Measurements from ENCODE around the gene DNASE1L1.
A peak's percentile ranks its signal among the peaks of the same experiment; 100 is the strongest.

DNA sequence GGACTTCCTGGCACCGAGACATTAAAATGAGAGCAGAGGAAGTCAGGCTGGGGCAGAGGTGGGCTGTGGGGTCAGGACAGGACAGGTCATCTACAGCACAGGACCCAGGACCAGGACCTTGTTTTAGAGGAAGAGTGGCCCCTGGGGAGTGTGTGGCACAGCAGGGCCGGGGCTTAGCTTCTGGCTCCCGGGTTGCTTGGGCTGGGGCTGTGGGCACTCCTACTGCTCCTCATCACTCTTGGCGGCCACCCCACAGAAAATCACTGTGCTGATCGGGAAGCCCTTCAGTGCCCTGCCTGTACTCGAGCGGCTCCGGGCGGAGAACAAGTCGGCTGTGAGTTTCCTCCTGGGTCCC, 11.3 kb upstream of the DNASE1L1 start:
- TF ChIP-seq HNF4G (IDR thresholded peaks at IDR 0.05): no peak
- TF ChIP-seq, protein P1, sequence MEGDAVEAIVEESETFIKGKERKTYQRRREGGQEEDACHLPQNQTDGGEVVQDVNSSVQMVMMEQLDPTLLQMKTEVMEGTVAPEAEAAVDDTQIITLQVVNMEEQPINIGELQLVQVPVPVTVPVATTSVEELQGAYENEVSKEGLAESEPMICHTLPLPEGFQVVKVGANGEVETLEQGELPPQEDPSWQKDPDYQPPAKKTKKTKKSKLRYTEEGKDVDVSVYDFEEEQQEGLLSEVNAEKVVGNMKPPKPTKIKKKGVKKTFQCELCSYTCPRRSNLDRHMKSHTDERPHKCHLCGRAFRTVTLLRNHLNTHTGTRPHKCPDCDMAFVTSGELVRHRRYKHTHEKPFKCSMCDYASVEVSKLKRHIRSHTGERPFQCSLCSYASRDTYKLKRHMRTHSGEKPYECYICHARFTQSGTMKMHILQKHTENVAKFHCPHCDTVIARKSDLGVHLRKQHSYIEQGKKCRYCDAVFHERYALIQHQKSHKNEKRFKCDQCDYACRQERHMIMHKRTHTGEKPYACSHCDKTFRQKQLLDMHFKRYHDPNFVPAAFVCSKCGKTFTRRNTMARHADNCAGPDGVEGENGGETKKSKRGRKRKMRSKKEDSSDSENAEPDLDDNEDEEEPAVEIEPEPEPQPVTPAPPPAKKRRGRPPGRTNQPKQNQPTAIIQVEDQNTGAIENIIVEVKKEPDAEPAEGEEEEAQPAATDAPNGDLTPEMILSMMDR (IDR thresholded peaks at IDR 0.05; ENCODE audit: low read depth, low read length, missing input control): no peak
- TF ChIP-seq YY1 (IDR thresholded peaks at IDR 0.05): no peak
- no peak for TF ChIP-seq ZBTB33 (IDR thresholded peaks at IDR 0.05)
- no peak for TF ChIP-seq SP1 (IDR thresholded peaks at IDR 0.05)
- peak; percentile 3 for TF ChIP-seq NR2F2 (IDR thresholded peaks at IDR 0.05)
- TF ChIP-seq GABPA (IDR thresholded peaks at IDR 0.05 in 1 of 2, conservative IDR thresholded peaks at IDR 0.05 in 1 of 2): no peak
